ENCODE data around the gene PHF19. TPM values are rescaled to one million over a fixed set of nuclear protein-coding genes. Genes with fewer than 3 reads are reported as not detected.

PHF19 gene
- total RNA-seq, 5 donors from 2014 or later (not counting 1 experiment from before 2014, with no cell fraction given): 92.8 to 184 (median 166) TPM

GRCh38 chr9:120842685-120843485 lies 34.1 kb downstream of the PHF19 start, which contains the start of gene PSMD5:
PSMD5 (minus strand) TSS chr9:120842922; CDS start chr9:120842909, 13 bp downstream.
- WGBS (ENCODE audit: insufficient coverage): 10% methylated on average over 61 of the region's 62 CpGs
- H3K4me1 ChIP-seq (ENCODE audit: control insufficient read depth in 1 of 2, extremely low read depth in 1 of 2, insufficient read depth in 2 of 2, low read length in 2 of 2): peaks cover 44 to 47% of the 10 kb centered on the region in 2 experiments
- H3K36me3 ChIP-seq (ENCODE audit: control insufficient read depth in 2 of 2, extremely low read depth in 1 of 2, insufficient read depth in 1 of 2, low read length in 1 of 2): peaks cover 0 to 10% of the 10 kb centered on the region in 2 donors
- peak; percentile 85 to 99 (median 97) for DNase-seq
- ChIA-PET CTCF (interaction anchor here in 1 of 2 donors (0.8 to 1.4 kb wide), 2 partner anchors 80 to 94 kb away, joined by 3 read pairs; no protein-coding TSS in a partner anchor), POLR2A (interaction anchor here (0.6 to 1.6 kb wide), 7 partner anchors 16 to 279 kb away, joined by 3 to 6 read pairs (median 3); partner anchors contain the start of gene TRAF1 (in 1 of the 2))
- peaks cover 21% of the 10 kb centered on the region for H3K36me3 Mint-ChIP-seq
- peaks cover 72 to 82% (median 77%) of the 10 kb centered on the region in 3 donors for H3K4me1 Mint-ChIP-seq
- H3K4me3 ChIP-seq (ENCODE audit: control insufficient read depth in 1 of 2, extremely low read depth in 1 of 2, low read length in 1 of 2): peak within 1 kb of the TSS; percentile 71 to 82
- H3K9me3 ChIP-seq: no peaks in the 10 kb centered on the region
- H3K9me3 Mint-ChIP-seq: no peaks in the 10 kb centered on the region
- no peaks in the 10 kb centered on the region for H3K27me3 ChIP-seq (replicated peaks in 1 of 2; ENCODE audit: control insufficient read depth in 2 of 2, extremely low read depth in 1 of 2, insufficient read depth in 2 of 2, low read length in 1 of 2)
- H3K4me3 Mint-ChIP-seq: peak within 1 kb of the TSS; percentile 92 to 99 (median 93)
- ATAC-seq (replicated peaks in 1 of 4): peak; percentile 87 to 92 (median 90)
- H3K27ac Mint-ChIP-seq: peak within 1 kb of the TSS; percentile 97
- H3K27ac ChIP-seq (ENCODE audit: low read length): peak within 1 kb of the TSS; percentile 90
- H3K27me3 Mint-ChIP-seq: no peaks in the 10 kb centered on the region

- WGBS (ENCODE audit: insufficient coverage): 64% methylated on average over 18 of the region's 18 CpGs
These were observed 34.9 kb downstream of the PHF19 start for GRCh38 chr9:120841930-120842684.

GRCh38 chr9:120839146-120839545 lies 37.8 kb downstream of the PHF19 start:
- H3K27me3 Mint-ChIP-seq: no peaks in the 10 kb centered on the region
- Histone ChIP-seq H3K9me3 (no peaks in the 10 kb centered on the region), H3K4me3 (ENCODE audit: control insufficient read depth in 1 of 2, extremely low read depth in 1 of 2, low read length in 1 of 2) (no peak overlapping the region), H3K36me3 (ENCODE audit: control insufficient read depth in 2 of 2, extremely low read depth in 1 of 2, insufficient read depth in 1 of 2, low read length in 1 of 2) (peaks cover 0 to 10% of the 10 kb centered on the region in 2 donors), H3K4me1 (ENCODE audit: control insufficient read depth in 1 of 2, extremely low read depth in 1 of 2, insufficient read depth in 2 of 2, low read length in 2 of 2) (peaks cover 16 to 26% of the 10 kb centered on the region in 2 experiments), H3K27me3 (replicated peaks in 1 of 2; ENCODE audit: control insufficient read depth in 2 of 2, extremely low read depth in 1 of 2, insufficient read depth in 2 of 2, low read length in 1 of 2) (no peaks in the 10 kb centered on the region), H3K27ac (ENCODE audit: low read length) (no peak overlapping the region)
- peaks cover 37% of the 10 kb centered on the region for H3K36me3 Mint-ChIP-seq
- H3K9me3 Mint-ChIP-seq: no peaks in the 10 kb centered on the region
- peaks cover 46 to 55% (median 53%) of the 10 kb centered on the region in 3 donors for H3K4me1 Mint-ChIP-seq
- DNase-seq (no peak), ATAC-seq (replicated peaks in 1 of 4) (no peak)
- H3K4me3 Mint-ChIP-seq: no peak overlapping the region
- ChIA-PET CTCF (no interaction called here), POLR2A (interaction anchor here in 1 of 2 donors (0.5 kb wide), 1 partner anchor 48 kb away, joined by 4 read pairs; no protein-coding TSS in a partner anchor)
- H3K27ac Mint-ChIP-seq: peak overlapping the region; percentile 41 to 68
- no CpG with 5 or more reads among the region's 2 CpGs for WGBS (ENCODE audit: insufficient coverage)

More at GRCh38 chr9:120841930-120842684, 34.9 kb downstream of the PHF19 start:
- H3K27me3 ChIP-seq (replicated peaks in 1 of 2; ENCODE audit: control insufficient read depth in 2 of 2, extremely low read depth in 1 of 2, insufficient read depth in 2 of 2, low read length in 1 of 2): no peaks in the 10 kb centered on the region
- peak in 3 of 4 experiments; percentile 4 to 8 (median 6) for ATAC-seq (replicated peaks in 1 of 4)
- POLR2A ChIA-PET: interaction anchor here (0.6 to 1.0 kb wide), 6 partner anchors 15 to 280 kb away, joined by 3 to 4 read pairs (median 3); partner anchors contain the start of gene TRAF1 (in 1 of the 2)
- CTCF ChIA-PET: interaction anchor here in 1 of 2 donors (1.4 kb wide), 1 partner anchor 95 kb away, joined by 3 read pairs; no protein-coding TSS in a partner anchor
- H3K27ac ChIP-seq (ENCODE audit: low read length): peak overlapping the region; percentile 90
- peaks cover 0 to 10% of the 10 kb centered on the region in 2 donors for H3K36me3 ChIP-seq (ENCODE audit: control insufficient read depth in 2 of 2, extremely low read depth in 1 of 2, insufficient read depth in 1 of 2, low read length in 1 of 2)
- peak overlapping the region; percentile 71 to 82 for H3K4me3 ChIP-seq (ENCODE audit: control insufficient read depth in 1 of 2, extremely low read depth in 1 of 2, low read length in 1 of 2)
- Mint-ChIP-seq H3K4me3 (peak overlapping the region; percentile 92 to 99 (median 93)), H3K27ac (peak overlapping the region; percentile 97), H3K9me3 (no peaks in the 10 kb centered on the region), H3K27me3 (no peaks in the 10 kb centered on the region), H3K4me1 (peaks cover 71 to 81% (median 77%) of the 10 kb centered on the region in 3 donors), H3K36me3 (peaks cover 28% of the 10 kb centered on the region)
- no peaks in the 10 kb centered on the region for H3K9me3 ChIP-seq
- peaks cover 36 to 45% of the 10 kb centered on the region in 2 experiments for H3K4me1 ChIP-seq (ENCODE audit: control insufficient read depth in 1 of 2, extremely low read depth in 1 of 2, insufficient read depth in 2 of 2, low read length in 2 of 2)
- peak in 2 of 35 experiments; percentile 13 to 16 for DNase-seq

GRCh38 chr9:120837921-120838320 lies 39.1 kb downstream of the PHF19 start:
- Mint-ChIP-seq H3K9me3 (no peaks in the 10 kb centered on the region), H3K4me3 (no peak overlapping the region), H3K27me3 (no peaks in the 10 kb centered on the region), H3K27ac (peak overlapping the region; percentile 8 to 41), H3K4me1 (peaks cover 40 to 42% (median 42%) of the 10 kb centered on the region in 3 donors), H3K36me3 (peaks cover 43% of the 10 kb centered on the region)
- 100% methylated on average over 1 of the region's 3 CpGs for WGBS (ENCODE audit: insufficient coverage)
- peaks cover 8 to 15% of the 10 kb centered on the region in 2 donors for H3K36me3 ChIP-seq (ENCODE audit: control insufficient read depth in 2 of 2, extremely low read depth in 1 of 2, insufficient read depth in 1 of 2, low read length in 1 of 2)
- no peak for DNase-seq
- H3K4me1 ChIP-seq (ENCODE audit: control insufficient read depth in 1 of 2, extremely low read depth in 1 of 2, insufficient read depth in 2 of 2, low read length in 2 of 2): peaks cover 9 to 14% of the 10 kb centered on the region in 2 experiments
- H3K27ac ChIP-seq (ENCODE audit: low read length): no peak overlapping the region
- ChIA-PET POLR2A (interaction anchor here in 1 of 2 donors (0.8 kb wide), 1 partner anchor 10 kb away, joined by 3 read pairs; no protein-coding TSS in a partner anchor), CTCF (no interaction called here)
- H3K27me3 ChIP-seq (replicated peaks in 1 of 2; ENCODE audit: control insufficient read depth in 2 of 2, extremely low read depth in 1 of 2, insufficient read depth in 2 of 2, low read length in 1 of 2): no peaks in the 10 kb centered on the region
- ATAC-seq (replicated peaks in 1 of 4): no peak
- no peaks in the 10 kb centered on the region for H3K9me3 ChIP-seq
- no peak overlapping the region for H3K4me3 ChIP-seq (ENCODE audit: control insufficient read depth in 1 of 2, extremely low read depth in 1 of 2, low read length in 1 of 2)

GRCh38 chr9:120833325-120833724 lies 43.7 kb downstream of the PHF19 start:
- Histone ChIP-seq H3K9me3 (no peaks in the 10 kb centered on the region), H3K4me1 (ENCODE audit: control insufficient read depth in 1 of 2, extremely low read depth in 1 of 2, insufficient read depth in 2 of 2, low read length in 2 of 2) (no peaks in the 10 kb centered on the region), H3K36me3 (ENCODE audit: control insufficient read depth in 2 of 2, extremely low read depth in 1 of 2, insufficient read depth in 1 of 2, low read length in 1 of 2) (peaks cover 8 to 45% of the 10 kb centered on the region in 2 donors), H3K27me3 (replicated peaks in 1 of 2; ENCODE audit: control insufficient read depth in 2 of 2, extremely low read depth in 1 of 2, insufficient read depth in 2 of 2, low read length in 1 of 2) (no peaks in the 10 kb centered on the region), H3K4me3 (ENCODE audit: control insufficient read depth in 1 of 2, extremely low read depth in 1 of 2, low read length in 1 of 2) (no peak overlapping the region), H3K27ac (ENCODE audit: low read length) (no peak overlapping the region)
- CTCF ChIA-PET: no interaction called here
- ATAC-seq (replicated peaks in 1 of 4) (no peak), DNase-seq (no peak)
- Mint-ChIP-seq H3K27ac (peak overlapping the region in 1 of 2 donors; percentile 50), H3K27me3 (no peaks in the 10 kb centered on the region), H3K4me1 (peaks cover 12 to 17% (median 12%) of the 10 kb centered on the region in 3 donors), H3K4me3 (no peak overlapping the region), H3K36me3 (peaks cover 61% of the 10 kb centered on the region), H3K9me3 (no peaks in the 10 kb centered on the region)
- POLR2A ChIA-PET: no interaction called here
- no CpG with 5 or more reads among the region's 7 CpGs for WGBS (ENCODE audit: insufficient coverage)

Measured in T-cell (primary cell).